Measurements from ENCODE around the gene KLRC4.
"Not testable (repeated sequence)": the region's sequence is repeated elsewhere in the genome, so short reads cannot be mapped to it uniquely, and the experiment has no call there.

Gene KLRC4

GRCh38 chr12:10409392-10409791 is at the start of gene KLRC4:
Gene KLRC4, minus strand, starts transcription at chr12:10409757. Its CDS starts 182 bp downstream, at chr12:10409575.
- no peak for DNase-seq

- DNase-seq: no peak
These were observed 48.2 kb upstream of the KLRC4 start for GRCh38 chr12:10457760-10458159.

DNA sequence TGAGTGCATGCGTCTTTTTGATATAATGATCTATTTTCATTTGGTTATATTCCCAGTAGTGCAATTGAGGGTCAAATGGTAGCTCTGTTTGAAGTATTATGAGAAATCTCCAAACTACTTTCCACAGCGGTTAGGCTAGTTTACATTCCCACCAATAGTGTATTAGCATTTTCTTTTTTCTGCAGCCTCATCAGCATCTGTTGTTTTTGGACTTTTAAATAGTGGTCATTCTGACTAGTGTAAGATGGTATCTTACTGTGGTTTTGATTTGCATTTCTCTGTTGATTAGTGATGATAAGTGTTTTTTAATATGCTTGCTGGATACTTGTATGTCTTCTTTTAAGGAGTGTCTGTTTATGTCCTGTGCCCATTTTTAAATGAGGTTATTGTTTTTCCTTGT is 47.3 kb upstream of the KLRC4 start:
- no peak for DNase-seq

- no peak for DNase-seq
These were observed 46.2 kb upstream of the KLRC4 start for GRCh38 chr12:10455766-10456165.

GRCh38 chr12:10454531-10454930 is 45.0 kb upstream of the KLRC4 start:
- DNase-seq: no peak

DNA sequence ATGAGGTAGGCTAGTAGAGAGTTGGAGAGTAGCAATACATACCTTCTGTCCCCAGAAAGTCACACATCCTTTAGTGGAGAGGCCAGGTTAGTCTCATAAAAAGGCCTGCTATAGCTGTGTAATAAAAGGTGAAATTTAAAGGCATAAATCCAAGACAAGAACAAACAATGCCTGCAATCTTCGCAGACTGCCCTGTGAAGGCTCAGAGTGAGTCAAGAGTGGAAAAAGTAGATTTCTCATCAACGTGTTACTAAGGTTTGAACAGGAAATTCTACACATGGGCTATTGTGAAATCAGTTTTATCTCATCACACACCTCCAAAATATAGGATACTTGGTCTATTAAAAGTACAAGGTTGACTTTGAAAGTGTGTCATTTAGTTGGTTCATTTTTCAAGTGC is 43.6 kb upstream of the KLRC4 start, which contains the start of gene KLRC1:
Gene KLRC1, minus strand, starts transcription at position 222 of the 400 bp plus-strand sequence. CDS start 2,221 bp downstream, outside the sequence.
- DNase-seq: no peak

DNA sequence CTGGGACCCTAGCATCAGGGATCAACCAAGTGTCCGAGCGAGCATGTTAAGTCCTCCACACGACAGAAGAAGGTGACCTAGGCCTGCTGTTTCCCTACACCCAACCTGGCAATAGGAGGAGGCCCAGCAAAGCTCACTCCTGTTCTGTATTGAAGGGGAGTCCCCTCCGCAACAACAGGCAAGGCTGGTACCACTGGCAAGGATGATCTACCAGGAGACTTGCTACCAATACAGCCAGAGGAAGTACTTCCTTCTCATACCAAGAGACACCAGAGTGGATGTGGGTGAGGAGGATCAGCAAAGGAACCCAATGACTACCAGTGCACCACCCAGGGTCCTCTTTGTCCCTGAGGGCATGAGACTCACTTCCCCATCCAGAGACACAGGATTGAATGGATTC is 38.7 kb upstream of the KLRC4 start:
- no peak for DNase-seq

DNA sequence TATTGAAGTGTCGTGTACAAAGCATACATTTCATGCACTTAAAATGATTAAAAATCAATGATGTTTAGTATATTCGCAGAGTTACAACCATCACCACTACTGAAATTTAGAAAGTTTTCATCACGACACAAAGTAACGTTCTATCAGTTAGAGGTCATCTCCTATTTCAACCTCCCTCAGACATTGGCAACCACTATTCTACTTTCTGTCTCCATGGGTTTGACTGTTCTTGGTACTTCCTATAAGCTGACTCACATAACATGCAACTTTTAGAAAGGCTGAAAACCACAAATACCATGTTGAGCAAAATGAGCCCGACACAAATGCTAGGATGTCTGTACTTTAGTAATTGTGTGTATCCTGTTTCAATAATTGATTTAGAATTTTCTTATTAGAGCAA is 36.5 kb upstream of the KLRC4 start:
- DNase-seq: peak; percentile 44

- DNase-seq: not testable (repeated sequence)
These were observed 31.6 kb upstream of the KLRC4 start for GRCh38 chr12:10441144-10441543.

- not testable (repeated sequence) for DNase-seq
These were observed 30.2 kb upstream of the KLRC4 start for GRCh38 chr12:10439608-10440274.

- DNase-seq: not testable (repeated sequence)
These were observed 28.0 kb upstream of the KLRC4 start for GRCh38 chr12:10437601-10438000.

- peak; percentile 51 for DNase-seq
These were observed 26.3 kb upstream of the KLRC4 start, which contains the start of gene KLRC2 for GRCh38 chr12:10435816-10436215. Gene KLRC2, minus strand, starts transcription at chr12:10436010. Its CDS starts 24 bp downstream, at chr12:10435986.

DNA sequence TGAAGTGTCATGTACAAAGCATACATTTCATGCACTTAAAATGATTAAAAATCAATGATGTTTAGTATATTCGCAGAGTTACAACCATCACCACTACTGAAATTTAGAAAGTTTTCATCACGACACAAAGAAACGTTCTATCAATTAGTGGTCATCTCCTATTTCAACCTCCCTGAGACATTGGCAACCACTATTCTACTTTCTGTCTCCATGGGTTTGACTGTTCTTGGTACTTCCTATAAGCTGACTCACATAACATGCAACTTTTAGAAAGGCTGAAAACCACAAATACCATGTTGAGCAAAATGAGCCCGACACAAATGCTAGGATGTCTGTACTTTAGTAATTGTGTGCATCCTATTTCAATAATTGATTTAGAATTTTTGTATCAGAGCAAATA is 21.1 kb upstream of the KLRC4 start:
- peak; percentile 60 for DNase-seq

- DNase-seq: not testable (repeated sequence)
These were observed 16.4 kb upstream of the KLRC4 start for GRCh38 chr12:10425938-10426337.

DNA sequence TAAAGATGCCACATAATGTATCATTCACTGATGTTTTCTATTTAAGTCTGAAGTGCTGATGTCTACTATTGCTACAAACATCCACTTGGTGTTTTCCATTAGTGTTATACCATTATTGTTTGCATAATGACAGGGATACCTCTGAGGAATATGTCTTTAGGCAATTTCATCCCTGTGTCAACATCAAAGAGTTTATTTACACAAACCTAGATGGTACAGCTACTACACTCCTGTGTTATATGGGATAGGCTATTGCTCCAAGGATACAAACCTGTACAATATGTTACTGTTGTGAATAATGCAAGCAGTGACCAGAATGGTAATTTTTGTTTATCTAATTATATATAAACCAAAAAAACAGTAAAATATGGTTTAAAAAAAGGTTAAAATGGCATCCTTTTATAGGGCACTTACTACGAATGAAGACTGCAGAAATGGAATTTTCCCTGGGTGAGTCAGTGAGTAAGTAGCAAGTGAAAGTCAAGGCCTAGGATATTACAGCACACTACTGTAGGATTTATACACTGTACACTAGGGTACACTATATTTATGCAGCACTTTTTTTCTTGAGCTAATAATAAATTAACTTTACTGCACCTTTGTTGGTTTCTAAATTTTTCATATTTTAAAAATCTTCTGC is 14.8 kb upstream of the KLRC4 start:
- not testable (repeated sequence) for DNase-seq

DNA sequence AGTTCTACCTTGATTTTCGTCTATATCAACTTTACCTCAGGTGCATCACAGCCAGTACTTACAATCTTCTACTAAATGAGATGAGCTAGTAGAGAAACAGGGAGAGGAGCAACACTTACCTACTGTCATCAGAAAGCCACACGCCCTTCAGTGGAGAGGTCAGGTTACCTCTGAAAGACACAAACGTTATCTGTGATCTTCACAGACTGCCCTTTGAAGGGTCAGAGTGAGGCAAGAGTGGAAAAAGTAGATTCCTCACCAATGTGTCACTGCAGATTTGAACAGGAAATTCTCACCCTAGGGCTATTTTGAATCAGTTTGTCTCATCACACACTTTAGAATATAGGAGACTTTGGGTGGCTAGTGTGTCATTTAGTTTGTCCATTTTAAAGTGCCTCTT is 12.6 kb upstream of the KLRC4 start:
- DNase-seq: not testable (repeated sequence)

- peak; percentile 16 for DNase-seq
These were observed 10.8 kb upstream of the KLRC4 start, which contains the start of gene KLRC3 for GRCh38 chr12:10420334-10420733. Gene KLRC3, minus strand, starts transcription at chr12:10420595. Its CDS starts 45 bp downstream, at chr12:10420550.

- no peak for DNase-seq
These were observed 715 bp downstream of the KLRC4 start for GRCh38 chr12:10408842-10409241.

DNA sequence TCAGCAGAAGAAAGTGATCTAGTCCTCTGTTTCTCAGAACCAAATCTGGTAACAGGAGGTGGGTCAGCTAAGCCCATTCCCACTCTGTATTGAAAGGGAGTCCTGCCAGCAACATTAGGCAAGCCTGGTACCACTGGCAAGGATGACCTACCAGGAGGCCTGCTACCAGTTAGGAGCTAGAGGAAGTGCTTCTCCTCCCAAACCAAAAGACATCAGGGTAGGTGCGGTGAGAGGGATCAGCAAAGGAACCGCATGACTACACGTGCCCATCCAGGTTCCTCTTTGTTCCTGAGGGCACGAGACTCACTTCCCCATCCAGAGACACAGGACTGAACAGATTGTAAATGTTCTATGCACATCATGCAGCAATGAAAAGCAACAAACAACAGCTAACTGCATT is 2.8 kb downstream of the KLRC4 start:
- no peak for DNase-seq

DNA sequence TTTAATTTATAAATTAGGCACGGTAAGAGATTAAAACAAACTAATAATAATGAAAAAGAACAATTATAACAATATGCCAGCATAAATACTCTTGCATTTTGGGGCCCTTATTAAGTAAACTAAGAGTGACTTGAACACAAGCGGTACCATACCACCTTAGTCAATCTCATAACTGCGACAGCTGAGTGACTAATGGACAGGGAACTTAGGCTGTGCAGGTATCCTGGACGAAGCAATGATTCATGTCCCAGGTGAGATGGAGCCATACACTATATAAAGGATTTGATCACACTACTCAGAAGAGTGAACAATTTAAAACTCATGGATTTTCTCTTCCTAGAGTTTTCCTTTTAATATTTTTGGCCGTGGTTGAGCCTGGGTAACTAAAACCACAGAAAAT is 4.3 kb downstream of the KLRC4 start:
- DNase-seq: no peak

DNA sequence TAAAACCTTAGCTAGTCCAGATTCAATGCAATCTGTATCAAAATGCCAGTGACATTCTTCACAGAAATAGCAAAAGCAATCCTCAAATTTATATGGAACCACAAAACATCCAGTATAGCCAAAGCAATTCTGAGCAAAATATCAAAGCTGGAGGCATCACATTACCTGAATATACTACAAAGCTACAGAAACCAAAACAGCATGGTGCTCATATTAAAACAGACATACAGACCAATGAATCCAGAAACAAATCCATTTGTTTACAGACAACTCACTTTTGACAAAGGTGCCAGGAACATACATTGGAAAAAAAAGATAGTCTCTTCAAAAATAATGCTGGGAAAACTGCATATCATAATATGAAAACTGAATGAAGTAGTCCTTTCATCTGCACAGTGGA is 4.8 kb downstream of the KLRC4 start:
- DNase-seq: no peak

DNA sequence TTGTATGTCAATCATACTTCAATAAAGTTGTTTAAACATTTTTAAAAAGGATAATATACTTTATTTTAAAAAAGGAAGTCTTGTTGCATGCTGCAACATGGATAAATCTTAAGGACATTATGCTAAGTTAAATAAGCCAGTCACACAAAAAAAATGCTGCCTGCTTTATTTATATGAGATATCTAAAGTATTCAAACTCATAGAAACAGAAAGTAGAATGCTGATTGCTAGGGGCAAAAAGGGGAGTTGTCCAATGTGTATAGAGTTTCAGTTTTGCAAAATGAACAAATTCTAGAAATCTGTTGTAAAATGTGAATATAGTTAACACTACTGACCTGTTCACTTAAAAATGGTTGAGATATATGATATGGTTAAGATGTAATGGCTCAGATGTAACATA is 8.7 kb downstream of the KLRC4 start:
- no peak for DNase-seq

- DNase-seq: no peak
These were observed 11.4 kb downstream of the KLRC4 start for GRCh38 chr12:10398168-10398567.

DNA sequence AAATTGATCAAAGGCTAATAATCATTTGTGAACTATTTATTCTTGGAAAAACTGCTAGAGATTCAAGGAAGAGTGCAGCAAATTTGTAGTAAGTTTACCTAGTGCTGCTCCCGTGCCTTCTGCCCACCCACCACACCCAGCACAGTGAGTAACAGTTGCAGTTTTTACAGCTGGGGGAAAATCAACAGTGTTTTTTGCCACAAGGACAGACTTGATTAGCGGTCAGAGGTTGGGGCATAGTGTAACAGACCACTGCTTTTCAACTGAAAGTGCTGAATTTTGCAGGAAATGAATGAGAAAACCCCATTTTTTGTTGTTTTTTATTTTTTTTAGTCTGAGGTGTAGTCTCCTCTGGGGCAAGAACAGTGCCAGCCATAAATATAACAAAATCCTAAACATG is 12.3 kb downstream of the KLRC4 start:
- no peak for DNase-seq

All from fibroblast of upper back skin (primary cell).